GM21526 (cell line): Measurements from ENCODE around the gene NAMPT.
"Not testable (repeated sequence)": the region's sequence is repeated elsewhere in the genome, so short reads cannot be mapped to it uniquely, and the experiment has no call there.

ENCODE experiments used
- ATAC-seq: cut with Tn5 transposase; IDR thresholded peaks from one replicate; pipeline ENCODE4 v1.9.1; 2021; ENCODE audit warnings: moderate library complexity; ENCODE audit not compliant: unreplicated experiment, low FRiP score

NAMPT gene

GRCh38 chr7:106284714-106285050 lies at the start of gene NAMPT:
NAMPT (minus strand) TSS chr7:106284983; CDS start chr7:106284884, 99 bp downstream.
- no peak for ATAC-seq

GRCh38 chr7:106332201-106332600 lies 47.4 kb upstream of the NAMPT start:
- no peak for ATAC-seq

- no peak for ATAC-seq
Measured at GRCh38 chr7:106331441-106332175, 46.8 kb upstream of the NAMPT start.

DNA sequence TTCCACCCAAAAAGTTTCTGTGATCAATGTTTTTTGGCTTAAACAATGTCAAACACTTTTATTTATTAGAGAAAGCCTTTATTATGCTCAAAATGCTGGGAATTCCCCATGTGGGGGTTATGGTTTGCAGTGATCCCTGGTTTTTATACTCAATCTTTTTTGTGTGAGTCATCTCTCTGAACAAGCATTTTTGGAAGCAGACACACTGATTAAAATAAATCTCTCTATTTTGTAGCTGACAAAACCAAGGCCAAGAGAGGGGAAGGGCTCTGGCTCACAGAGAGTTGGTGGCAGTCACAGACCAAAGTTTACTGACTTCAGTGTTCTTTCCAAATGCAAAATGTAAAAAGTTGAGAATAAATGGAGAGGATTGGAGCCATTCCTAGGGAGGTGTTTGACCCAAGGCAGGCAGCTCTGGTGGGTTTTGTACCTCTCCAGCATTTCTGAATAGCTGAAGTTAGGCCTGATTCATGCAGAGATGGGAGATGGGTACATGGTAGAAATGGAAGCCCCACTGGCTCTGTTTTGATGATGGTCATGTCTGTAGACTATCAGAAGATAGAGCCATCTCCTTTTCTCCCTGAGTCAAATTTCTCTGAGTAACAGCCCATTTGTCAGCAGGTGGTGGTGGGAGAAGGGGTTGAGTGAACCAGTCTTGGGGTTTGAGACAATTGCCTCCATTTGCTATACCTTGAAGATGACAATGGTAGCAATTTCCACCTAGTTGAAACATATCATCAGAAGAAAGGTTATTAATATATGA lies 45.4 kb upstream of the NAMPT start:
- no peak for ATAC-seq

DNA sequence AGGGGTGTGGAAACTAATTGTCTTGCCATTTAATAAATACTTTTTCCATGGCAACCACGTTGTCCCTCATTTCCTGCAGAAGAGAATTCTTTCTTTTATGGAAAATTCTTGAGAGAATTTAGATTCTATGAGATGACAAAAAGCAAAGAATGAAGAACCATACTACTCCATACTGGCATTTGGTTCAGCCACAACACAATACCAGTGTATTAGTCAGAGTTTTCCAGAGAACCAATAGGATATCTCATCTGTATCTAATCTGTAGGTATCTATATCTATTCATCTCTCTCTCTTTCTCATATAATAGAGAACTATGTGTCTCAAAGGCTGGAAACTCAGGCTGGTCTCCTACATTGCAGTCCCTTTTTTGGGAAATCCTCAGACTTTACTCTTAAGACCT lies 44.6 kb upstream of the NAMPT start:
- no peak for ATAC-seq

- ATAC-seq: no peak
Measured at GRCh38 chr7:106327538-106328481, 43.0 kb upstream of the NAMPT start.

GRCh38 chr7:106326594-106327537 lies 42.1 kb upstream of the NAMPT start:
- no peak for ATAC-seq

DNA sequence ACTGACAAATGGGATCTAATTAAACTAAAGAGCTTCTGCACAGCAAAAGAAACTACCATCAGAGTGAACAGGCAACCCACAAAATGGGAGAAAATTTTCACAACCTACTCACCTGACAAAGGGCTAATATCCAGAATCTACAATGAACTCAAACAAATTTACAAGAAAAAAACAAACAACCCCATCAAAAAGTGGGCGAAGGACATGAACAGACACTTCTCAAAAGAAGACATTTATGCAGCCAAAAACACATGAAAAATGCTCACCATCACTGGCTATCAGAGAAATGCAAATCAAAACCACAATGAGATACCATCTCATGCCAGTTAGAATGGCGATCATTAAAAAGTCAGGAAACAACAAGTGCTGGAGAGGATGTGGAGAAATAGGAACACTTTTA lies 39.7 kb upstream of the NAMPT start:
- ATAC-seq: not testable (repeated sequence)

GRCh38 chr7:106320254-106320770 lies 35.5 kb upstream of the NAMPT start:
- ATAC-seq: not testable (repeated sequence)

DNA sequence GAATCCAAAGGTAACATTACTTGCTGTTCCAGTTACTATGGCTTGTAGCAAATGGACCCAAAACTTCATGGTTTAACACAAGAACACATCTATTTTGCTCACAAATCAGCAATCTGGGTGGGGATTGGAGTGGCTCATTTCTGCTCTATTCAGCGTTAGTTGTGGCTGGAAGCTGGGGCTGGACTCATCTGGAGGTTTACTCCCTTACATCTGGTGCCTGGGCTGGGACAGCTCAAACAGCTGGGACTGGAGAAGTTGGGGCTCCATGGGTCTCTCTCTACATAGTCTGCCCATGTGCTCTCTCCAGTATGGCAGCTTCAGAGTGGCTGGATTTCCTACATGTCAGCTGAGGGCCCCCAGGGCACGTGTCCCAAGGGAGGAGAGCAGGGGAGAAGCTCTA lies 33.7 kb upstream of the NAMPT start:
- no peak for ATAC-seq

GRCh38 chr7:106317971-106318370 lies 33.2 kb upstream of the NAMPT start:
- ATAC-seq: no peak

DNA sequence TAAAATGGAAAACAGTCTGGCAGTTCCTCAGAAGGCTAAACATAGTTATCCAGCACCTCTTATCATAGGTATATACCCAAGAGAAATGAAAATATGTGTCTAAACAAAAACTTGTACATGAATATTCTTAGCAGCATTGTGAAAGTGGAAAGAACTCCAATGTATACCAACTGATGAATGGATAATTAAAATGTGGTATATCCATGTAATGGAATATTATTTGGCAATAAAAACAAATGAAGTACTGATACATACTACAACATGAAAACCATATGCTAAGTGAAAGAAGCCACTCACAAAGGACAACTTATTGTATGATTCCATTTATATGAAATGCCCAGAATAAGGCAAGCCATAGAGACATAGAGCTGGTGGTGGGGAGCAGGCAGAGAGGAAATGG lies 32.2 kb upstream of the NAMPT start:
- no peak for ATAC-seq

DNA sequence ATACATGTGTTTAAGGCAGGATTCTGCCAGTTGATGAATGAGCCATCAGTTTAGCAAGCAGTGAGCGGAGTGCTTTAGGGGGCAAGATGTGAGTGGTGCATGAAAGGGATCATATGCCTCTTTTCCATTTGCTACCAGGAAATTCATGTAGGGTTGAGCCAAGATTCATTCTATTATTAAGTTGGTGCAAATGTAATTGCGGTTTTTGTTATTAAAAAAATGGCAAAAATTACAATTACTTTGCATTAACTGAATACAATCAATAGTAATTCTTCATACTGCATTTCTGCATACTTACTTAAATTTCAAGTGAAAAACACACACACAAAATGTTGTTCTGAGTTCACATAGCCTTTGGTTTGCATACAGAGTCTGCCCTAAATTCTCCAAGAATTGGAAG lies 30.1 kb upstream of the NAMPT start:
- ATAC-seq: no peak

- no peak for ATAC-seq
Measured at GRCh38 chr7:106313966-106314365, 29.2 kb upstream of the NAMPT start.

DNA sequence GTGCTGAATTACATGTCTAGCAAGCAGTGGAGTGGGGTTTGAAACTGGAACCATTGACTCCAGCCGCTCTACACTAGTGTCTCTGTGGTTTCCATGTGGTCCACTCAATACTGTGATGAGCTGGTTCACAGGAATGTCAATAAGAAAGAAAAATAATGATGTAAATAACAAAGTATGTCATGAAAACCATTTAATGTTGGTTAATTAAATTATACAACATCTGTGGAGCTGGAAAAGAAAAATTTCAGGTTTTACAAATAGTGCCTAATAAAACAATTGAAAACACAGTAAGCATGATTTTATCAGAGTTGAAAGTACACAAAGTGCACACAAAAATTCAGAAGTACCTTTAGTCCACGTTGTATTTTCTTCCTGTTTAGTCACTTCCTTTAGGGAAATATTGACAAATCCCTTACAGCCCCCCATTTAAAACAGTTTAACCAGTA lies 28.7 kb upstream of the NAMPT start:
- no peak for ATAC-seq

DNA sequence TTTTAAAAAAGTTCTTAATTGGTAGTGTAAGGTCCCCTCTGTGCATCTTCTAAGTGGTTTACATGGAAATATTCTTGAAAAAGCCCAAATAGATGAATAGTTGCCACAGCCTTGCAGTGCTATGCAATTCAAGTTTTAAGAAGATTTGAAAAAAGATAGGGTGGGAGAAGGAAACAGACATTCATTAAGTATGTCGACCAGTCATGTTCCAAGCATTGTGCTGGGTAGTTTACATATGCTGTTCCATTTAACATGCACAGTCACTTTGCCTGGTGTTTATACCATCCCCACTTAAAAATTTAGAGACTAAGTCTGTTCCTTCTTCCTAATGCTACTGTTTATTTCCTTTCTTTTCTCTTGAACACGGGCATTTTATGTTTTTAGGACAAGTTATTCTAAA lies 28.1 kb upstream of the NAMPT start:
- no peak for ATAC-seq

- no peak for ATAC-seq
Measured at GRCh38 chr7:106312099-106312871, 27.5 kb upstream of the NAMPT start.

GRCh38 chr7:106309362-106309761 lies 24.6 kb upstream of the NAMPT start:
- no peak for ATAC-seq

DNA sequence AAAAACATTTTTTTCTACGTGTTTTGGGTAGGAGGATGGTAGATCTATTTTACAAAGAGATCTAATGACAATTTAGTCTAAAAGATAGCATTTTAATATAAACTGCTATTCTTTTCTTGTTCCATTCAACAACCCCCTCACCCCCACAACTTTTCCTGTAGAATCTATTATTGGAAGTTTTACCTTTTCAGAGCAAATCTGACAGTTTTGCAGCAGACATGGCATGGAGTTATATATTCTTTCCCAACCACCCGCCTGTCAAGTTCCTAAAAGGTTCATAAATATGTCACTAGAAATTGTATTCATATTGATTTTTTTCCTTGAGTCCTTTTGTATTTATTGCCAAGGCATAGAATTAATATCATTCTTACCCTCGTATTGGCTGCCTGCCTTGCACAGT lies 21.5 kb upstream of the NAMPT start:
- no peak for ATAC-seq
